Measurements from ENCODE around the gene KIRREL3.

DNA sequence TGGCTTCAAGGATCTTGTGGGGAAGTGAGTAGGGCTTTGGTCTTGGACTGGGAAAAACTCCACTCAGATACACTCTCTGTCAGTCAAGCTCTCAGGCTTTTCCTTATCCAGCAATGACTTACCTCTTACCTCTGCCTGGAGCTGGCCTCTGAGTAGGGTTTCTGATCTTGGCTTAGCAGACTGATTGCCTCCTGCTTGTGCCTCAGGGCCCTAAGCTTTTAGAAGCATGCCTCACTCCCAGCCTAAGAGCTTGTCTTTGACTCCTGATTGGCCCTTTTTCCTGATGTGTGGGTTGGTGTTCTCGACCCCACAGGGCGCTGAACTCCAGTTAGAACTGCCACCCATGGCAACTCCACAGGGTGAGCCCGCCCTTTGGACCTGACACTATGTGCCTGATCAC lies 370.1 kb downstream of the KIRREL3 start:
- TF ChIP-seq POLR2AphosphoS5 (IDR thresholded peaks at IDR 0.05; ENCODE audit: low read depth, low read length) (no peak), TAF1 (IDR thresholded peaks at IDR 0.05; ENCODE audit: low read depth, low read length) (no peak), POLR2A (IDR thresholded peaks at IDR 0.05; ENCODE audit: low read depth, low read length) (no peak), PAX5 (IDR thresholded peaks at IDR 0.05; ENCODE audit: insufficient read depth, low read length, severe bottlenecking) (no peak), POU2F2 (IDR thresholded peaks at IDR 0.05; ENCODE audit: low read depth, low read length) (no peak)
